LNCaP clone FGC (cell line): ENCODE data around the gene ANKH.

Experiments used
- DNase-seq: peaks from one replicate; pipeline ENCODE4 v3.0.0-alpha.2; 2011; ENCODE audit warnings: low read depth
- H3K4me3 ChIP-seq: 2 replicates; pipeline ENCODE4 v1.5.1; 2011; ENCODE audit warnings: mild to moderate bottlenecking, low read depth, low read length, control low read depth
- TF ChIP-seq, protein P1 (sequence below): IDR thresholded peaks from 2 replicates; pipeline ENCODE4 v1.5.1; 2012; ENCODE audit warnings: mild to moderate bottlenecking; ENCODE audit not compliant: control insufficient read depth, insufficient read depth; ENCODE audit errors: extremely low read depth

Gene ANKH

GRCh38 chr5:14739538-14739937, 132.0 kb downstream of the ANKH start:
- H3K4me3 ChIP-seq: no peak overlapping the region
- DNase-seq: no peak
- TF ChIP-seq, protein P1, sequence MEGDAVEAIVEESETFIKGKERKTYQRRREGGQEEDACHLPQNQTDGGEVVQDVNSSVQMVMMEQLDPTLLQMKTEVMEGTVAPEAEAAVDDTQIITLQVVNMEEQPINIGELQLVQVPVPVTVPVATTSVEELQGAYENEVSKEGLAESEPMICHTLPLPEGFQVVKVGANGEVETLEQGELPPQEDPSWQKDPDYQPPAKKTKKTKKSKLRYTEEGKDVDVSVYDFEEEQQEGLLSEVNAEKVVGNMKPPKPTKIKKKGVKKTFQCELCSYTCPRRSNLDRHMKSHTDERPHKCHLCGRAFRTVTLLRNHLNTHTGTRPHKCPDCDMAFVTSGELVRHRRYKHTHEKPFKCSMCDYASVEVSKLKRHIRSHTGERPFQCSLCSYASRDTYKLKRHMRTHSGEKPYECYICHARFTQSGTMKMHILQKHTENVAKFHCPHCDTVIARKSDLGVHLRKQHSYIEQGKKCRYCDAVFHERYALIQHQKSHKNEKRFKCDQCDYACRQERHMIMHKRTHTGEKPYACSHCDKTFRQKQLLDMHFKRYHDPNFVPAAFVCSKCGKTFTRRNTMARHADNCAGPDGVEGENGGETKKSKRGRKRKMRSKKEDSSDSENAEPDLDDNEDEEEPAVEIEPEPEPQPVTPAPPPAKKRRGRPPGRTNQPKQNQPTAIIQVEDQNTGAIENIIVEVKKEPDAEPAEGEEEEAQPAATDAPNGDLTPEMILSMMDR: no peak

- no peak overlapping the region for H3K4me3 ChIP-seq
- no peak for DNase-seq
- TF ChIP-seq, protein P1: no peak
These were observed 133.5 kb downstream of the ANKH start for GRCh38 chr5:14738050-14738449.

DNA sequence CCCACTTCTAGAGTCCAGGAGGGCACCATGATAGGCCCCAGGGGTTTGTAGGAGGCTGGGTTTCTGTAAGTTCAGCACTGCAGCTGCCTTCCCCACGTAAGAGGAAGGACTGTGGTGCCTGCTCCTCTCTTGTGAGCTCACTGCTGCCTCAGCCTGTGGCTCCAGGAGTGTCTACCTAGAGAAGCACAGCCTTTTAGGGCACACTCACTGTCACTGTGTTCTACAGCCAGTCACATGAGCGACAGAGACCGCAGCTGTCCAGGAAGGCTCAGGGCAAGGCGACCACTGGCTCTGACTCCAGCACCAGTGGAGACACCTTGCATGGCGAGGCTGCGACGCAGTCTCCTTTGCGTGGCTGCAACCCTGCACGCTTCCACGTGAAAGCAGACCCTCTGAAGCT, 134.3 kb downstream of the ANKH start:
- TF ChIP-seq, protein P1: no peak
- no peak overlapping the region for H3K4me3 ChIP-seq
- no peak for DNase-seq

- no peak for DNase-seq
- TF ChIP-seq, protein P1: no peak
- no peak overlapping the region for H3K4me3 ChIP-seq
These were observed 135.6 kb downstream of the ANKH start for GRCh38 chr5:14735944-14736343.

GRCh38 chr5:14734396-14734795, 137.2 kb downstream of the ANKH start:
- no peak overlapping the region for H3K4me3 ChIP-seq
- TF ChIP-seq, protein P1: no peak
- DNase-seq: no peak

DNA sequence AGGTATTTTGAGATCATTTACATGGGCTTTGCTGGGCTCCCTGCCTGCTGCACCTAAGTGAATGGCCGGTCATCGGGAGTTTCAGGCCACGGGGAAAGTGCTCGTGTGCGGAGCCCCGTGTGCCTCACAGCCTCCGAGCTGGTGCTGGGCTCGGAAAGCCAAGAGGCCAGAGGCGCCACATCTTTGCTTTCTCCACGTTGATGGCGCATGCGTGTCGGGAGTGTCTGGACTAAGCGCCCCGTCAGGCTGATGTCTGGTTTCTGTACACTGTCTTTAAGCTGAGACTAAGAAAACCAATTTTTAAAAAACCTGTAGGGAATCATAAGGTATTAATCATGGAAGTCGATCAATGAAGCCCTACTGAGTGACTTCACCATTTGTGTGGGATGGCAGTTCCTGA, 137.9 kb downstream of the ANKH start:
- TF ChIP-seq, protein P1: no peak
- no peak for DNase-seq

DNA sequence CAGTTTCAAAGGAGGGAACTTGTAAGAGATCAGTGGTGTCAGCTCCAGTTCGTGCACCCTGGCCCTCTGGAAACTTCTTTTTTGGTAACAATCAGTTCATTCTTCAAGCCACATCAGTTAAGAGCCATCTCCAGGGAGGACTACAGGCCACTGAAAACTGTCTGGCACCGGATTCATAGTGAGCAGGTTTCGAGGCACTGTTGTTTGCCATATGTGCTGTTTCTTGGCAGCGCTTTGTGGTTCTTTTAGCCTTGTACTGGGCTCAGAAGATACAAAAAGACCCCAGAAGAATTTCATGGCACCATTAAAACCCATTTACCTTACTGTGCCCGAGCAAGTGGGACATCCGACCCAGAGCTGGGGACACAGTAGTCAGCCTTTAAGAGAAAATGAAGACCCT, 138.6 kb downstream of the ANKH start:
- TF ChIP-seq, protein P1: no peak
- DNase-seq: no peak
- H3K4me3 ChIP-seq: no peak overlapping the region

More for the DNA sequence above, 137.9 kb downstream of the ANKH start:
- H3K4me3 ChIP-seq: no peak overlapping the region
